Measurements from ENCODE around the gene HBA1. TPM values are rescaled to one million over a fixed set of nuclear protein-coding genes. Genes with fewer than 3 reads are reported as not detected.

HBA1 gene
- total and polyA plus RNA-seq, 9 of the 15 experiments (the other 6 are each of a cell fraction or from before 2014, with no cell fraction given): 128 to 2,388 (median 380) TPM

DNA sequence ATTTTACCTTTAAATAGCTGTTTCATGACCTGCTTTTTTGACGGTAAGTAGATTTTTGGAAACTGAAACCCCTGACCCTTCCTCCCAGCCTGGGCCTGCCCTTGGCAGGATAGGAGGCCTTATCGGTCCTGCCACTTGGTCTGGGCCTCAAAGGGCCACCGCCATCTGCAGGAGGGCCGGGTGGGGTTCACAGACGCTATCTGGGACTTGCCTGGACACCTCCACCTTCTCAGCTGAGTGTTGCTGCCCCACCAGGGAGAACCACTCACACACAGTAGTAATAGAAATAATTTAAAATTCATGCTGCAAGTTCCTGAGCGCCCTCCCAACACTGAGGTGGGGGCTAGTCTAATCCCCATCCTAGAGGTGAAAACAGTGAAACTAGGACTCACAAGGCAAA, 33.4 kb upstream of the HBA1 start (continued):
- no peak for TF ChIP-seq ZNF407 (IDR thresholded peaks at IDR 0.05; ENCODE audit: low read depth)
- TF ChIP-seq ZNF316 (IDR thresholded peaks at IDR 0.05): no peak
- TF ChIP-seq SMC3 (conservative IDR thresholded peaks at IDR 0.05; ENCODE audit: insufficient read depth, low read depth, low read length): no peak
- no peak for TF ChIP-seq RREB1 (CRISPR knock-in tag; IDR thresholded peaks at IDR 0.05)
- TF ChIP-seq, protein P1, sequence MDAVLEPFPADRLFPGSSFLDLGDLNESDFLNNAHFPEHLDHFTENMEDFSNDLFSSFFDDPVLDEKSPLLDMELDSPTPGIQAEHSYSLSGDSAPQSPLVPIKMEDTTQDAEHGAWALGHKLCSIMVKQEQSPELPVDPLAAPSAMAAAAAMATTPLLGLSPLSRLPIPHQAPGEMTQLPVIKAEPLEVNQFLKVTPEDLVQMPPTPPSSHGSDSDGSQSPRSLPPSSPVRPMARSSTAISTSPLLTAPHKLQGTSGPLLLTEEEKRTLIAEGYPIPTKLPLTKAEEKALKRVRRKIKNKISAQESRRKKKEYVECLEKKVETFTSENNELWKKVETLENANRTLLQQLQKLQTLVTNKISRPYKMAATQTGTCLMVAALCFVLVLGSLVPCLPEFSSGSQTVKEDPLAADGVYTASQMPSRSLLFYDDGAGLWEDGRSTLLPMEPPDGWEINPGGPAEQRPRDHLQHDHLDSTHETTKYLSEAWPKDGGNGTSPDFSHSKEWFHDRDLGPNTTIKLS (IDR thresholded peaks at IDR 0.05; ENCODE audit: borderline replicate concordance, low read depth): no peak
- TF ChIP-seq ZNF764 (CRISPR knock-in tag; IDR thresholded peaks at IDR 0.05; ENCODE audit: low read depth): no peak
- TF ChIP-seq FUS (optimal IDR thresholded peaks at IDR 0.05; ENCODE audit: low read depth, low read length): no peak
- TF ChIP-seq TAF9B (IDR thresholded peaks at IDR 0.05; ENCODE audit: partially characterized antibody): no peak
- TF ChIP-seq PKNOX1 (IDR thresholded peaks at IDR 0.05): no peak
- TF ChIP-seq SMARCC2 (IDR thresholded peaks at IDR 0.05; ENCODE audit: low read depth): peak; percentile 79
- no peak for TF ChIP-seq NR3C1 (CRISPR knock-in tag; IDR thresholded peaks at IDR 0.05)
- TF ChIP-seq KHSRP (IDR thresholded peaks at IDR 0.05): no peak
